ENCODE data around the gene CCL17. TPM values are rescaled to one million over a fixed set of nuclear protein-coding genes. Genes with fewer than 3 reads are reported as not detected.
A peak's percentile ranks its signal among the peaks of the same experiment; 100 is the strongest.
"Not testable (repeated sequence)": the region's sequence is repeated elsewhere in the genome, so short reads cannot be mapped to it uniquely, and the experiment has no call there.

The CCL17 gene
- total RNA-seq, 6 experiments from 2014 or later, result not detected

DNA sequence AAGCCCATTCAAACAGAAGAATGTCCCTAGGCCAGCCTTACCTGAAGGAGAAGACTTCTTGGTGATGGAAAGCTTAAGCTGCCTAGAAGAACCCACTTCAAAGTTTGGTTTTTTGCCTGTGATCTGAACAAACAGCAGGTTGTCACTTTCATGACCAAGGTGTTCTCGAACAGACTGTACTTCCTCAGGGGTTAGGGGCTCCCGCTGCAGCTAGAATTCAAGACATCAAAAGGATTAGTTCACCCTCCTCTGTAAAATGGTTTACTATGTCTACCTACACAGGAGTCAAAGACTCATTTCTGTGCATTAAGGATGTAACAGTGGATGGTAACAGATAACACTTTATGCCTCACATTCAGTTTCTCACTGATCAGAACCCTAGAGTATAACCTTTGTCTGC is 29.4 kb downstream of the CCL17 start:
- Mint-ChIP-seq H3K4me1 (ENCODE audit: low read depth) (no peaks in the 10 kb centered on the region), H3K36me3 (ENCODE audit: low read depth) (peaks cover 26% of the 10 kb centered on the region), H3K9me3 (no peaks in the 10 kb centered on the region), H3K27ac (no peak overlapping the region), H3K4me3 (no peak overlapping the region), H3K27me3 (ENCODE audit: insufficient read depth) (peaks cover 1% of the 10 kb centered on the region; the same call in 1 of the 2 replicates)
- TF ChIP-seq, protein P1, sequence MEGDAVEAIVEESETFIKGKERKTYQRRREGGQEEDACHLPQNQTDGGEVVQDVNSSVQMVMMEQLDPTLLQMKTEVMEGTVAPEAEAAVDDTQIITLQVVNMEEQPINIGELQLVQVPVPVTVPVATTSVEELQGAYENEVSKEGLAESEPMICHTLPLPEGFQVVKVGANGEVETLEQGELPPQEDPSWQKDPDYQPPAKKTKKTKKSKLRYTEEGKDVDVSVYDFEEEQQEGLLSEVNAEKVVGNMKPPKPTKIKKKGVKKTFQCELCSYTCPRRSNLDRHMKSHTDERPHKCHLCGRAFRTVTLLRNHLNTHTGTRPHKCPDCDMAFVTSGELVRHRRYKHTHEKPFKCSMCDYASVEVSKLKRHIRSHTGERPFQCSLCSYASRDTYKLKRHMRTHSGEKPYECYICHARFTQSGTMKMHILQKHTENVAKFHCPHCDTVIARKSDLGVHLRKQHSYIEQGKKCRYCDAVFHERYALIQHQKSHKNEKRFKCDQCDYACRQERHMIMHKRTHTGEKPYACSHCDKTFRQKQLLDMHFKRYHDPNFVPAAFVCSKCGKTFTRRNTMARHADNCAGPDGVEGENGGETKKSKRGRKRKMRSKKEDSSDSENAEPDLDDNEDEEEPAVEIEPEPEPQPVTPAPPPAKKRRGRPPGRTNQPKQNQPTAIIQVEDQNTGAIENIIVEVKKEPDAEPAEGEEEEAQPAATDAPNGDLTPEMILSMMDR (IDR thresholded peaks at IDR 0.05), result no peak
- DNase-seq, result no peak

DNA sequence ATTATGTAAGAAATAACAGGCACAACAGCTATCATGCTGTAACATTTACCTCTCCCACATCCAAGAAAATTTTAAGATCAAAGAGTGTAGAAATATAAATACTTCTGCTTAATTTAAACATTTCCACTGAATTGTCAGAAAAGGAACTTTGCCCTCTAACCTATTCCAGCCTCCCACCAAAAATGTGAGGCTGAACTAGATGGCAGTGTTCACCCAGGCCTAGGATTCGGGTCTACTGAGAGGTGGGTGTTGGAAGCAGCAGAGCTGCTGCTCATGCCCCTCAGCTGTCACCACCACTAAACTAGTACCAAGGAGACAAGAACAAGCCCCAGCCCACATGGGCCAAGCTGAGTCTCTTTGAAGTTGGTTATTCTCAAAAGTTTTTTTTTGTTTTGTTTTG is 31.3 kb downstream of the CCL17 start:
- Mint-ChIP-seq H3K27ac (no peak overlapping the region), H3K9me3 (peaks cover 12% of the 10 kb centered on the region), H3K4me3 (no peak overlapping the region), H3K36me3 (ENCODE audit: low read depth) (peaks cover 35% of the 10 kb centered on the region), H3K4me1 (ENCODE audit: low read depth) (no peaks in the 10 kb centered on the region), H3K27me3 (ENCODE audit: insufficient read depth) (peaks cover 1% of the 10 kb centered on the region; the same call in 1 of the 2 replicates)
- TF ChIP-seq, protein P1 (IDR thresholded peaks at IDR 0.05), result no peak
- DNase-seq, result no peak

- not testable (repeated sequence) for H3K4me3 Mint-ChIP-seq; H3K4me1 Mint-ChIP-seq (ENCODE audit: low read depth); DNase-seq; H3K27me3 Mint-ChIP-seq (ENCODE audit: insufficient read depth); H3K27ac Mint-ChIP-seq
- H3K36me3 Mint-ChIP-seq (ENCODE audit: low read depth), result peaks cover 34% of the 10 kb centered on the region
- peaks cover 16% of the 10 kb centered on the region for H3K9me3 Mint-ChIP-seq
These were observed 35.4 kb downstream of the CCL17 start for GRCh38 chr16:57439947-57440346.

DNA sequence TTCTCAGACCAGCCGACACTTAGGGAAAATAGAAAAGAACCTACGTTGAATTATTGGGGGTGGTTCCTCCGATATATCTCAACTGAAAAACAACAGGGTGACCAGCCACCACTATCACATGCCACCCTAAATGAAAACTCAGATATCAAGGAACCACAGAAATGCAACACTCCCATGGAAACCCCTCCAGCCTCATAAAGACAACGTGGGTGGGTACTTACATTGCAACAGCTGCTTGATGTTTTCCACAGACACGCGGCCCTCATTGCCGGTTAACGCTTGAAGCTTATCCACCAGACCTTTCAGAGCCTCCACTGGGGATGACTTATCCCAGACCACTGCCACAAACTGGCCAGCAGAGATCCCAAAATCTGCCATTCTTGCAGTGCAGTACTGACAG is 36.0 kb downstream of the CCL17 start:
- not testable (repeated sequence) for H3K27ac Mint-ChIP-seq; H3K27me3 Mint-ChIP-seq (ENCODE audit: insufficient read depth)

GRCh38 chr16:57444711-57445110 is 40.1 kb downstream of the CCL17 start:
- no peak overlapping the region for H3K4me3 Mint-ChIP-seq
- peak overlapping the region; percentile 46; the same call in 1 of the 2 replicates for H3K27ac Mint-ChIP-seq
- no peak for DNase-seq
- peaks cover 15% of the 10 kb centered on the region for H3K9me3 Mint-ChIP-seq
- no peaks in the 10 kb centered on the region; the same call in 1 of the 2 replicates for H3K27me3 Mint-ChIP-seq (ENCODE audit: insufficient read depth)
- peaks cover 31% of the 10 kb centered on the region for H3K4me1 Mint-ChIP-seq (ENCODE audit: low read depth)
- TF ChIP-seq, protein P1 (IDR thresholded peaks at IDR 0.05), result no peak
- peaks cover 25% of the 10 kb centered on the region for H3K36me3 Mint-ChIP-seq (ENCODE audit: low read depth)

More for the DNA sequence above, 36.0 kb downstream of the CCL17 start:
- Mint-ChIP-seq H3K36me3 (ENCODE audit: low read depth) (peaks cover 34% of the 10 kb centered on the region), H3K9me3 (peaks cover 16% of the 10 kb centered on the region)
- not testable (repeated sequence) for H3K4me3 Mint-ChIP-seq; H3K4me1 Mint-ChIP-seq (ENCODE audit: low read depth); DNase-seq

DNA sequence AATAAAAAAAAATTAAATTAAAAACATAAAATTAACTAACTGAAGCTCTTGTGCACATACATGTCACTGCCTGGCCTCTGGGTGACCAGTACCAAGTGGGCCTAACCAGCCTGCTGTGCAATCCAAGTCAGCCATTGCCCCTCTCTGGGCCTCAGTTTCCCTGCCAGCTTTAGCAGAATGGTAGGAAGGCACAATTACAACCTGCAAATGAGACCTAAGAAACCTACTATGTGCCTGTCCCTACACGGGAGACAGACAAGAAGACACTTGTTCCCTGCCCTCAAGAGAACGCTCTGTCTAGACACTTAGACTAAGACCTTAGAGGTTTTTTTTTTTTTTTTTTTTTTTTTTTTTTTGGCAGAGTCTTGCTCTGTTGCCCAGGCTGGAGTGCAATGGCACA is 40.9 kb downstream of the CCL17 start:
- no peak overlapping the region for H3K4me3 Mint-ChIP-seq

More for the DNA sequence above, 40.9 kb downstream of the CCL17 start:
- Mint-ChIP-seq H3K4me1 (ENCODE audit: low read depth) (peaks cover 31% of the 10 kb centered on the region), H3K36me3 (ENCODE audit: low read depth) (peaks cover 17% of the 10 kb centered on the region), H3K27ac (no peak overlapping the region), H3K9me3 (peaks cover 7% of the 10 kb centered on the region), H3K27me3 (ENCODE audit: insufficient read depth) (no peaks in the 10 kb centered on the region; the same call in 1 of the 2 replicates)
- DNase-seq, result no peak
- TF ChIP-seq, protein P1 (IDR thresholded peaks at IDR 0.05), result no peak
